Raji (cell line): ENCODE measurements around the gene PLP1.

Source experiments
- POLR2A ChIP-seq: IDR thresholded peaks from 2 replicates; pipeline ENCODE4 v1.6.1; 2011; ENCODE audit warnings: low read depth, low read length, control low read depth; ENCODE audit not compliant: insufficient read depth

The PLP1 gene

GRCh38 chrX:103779141-103779789, 2.6 kb downstream of the PLP1 start:
- no peak for TF ChIP-seq POLR2A

- TF ChIP-seq POLR2A, result no peak
These were observed 3.9 kb downstream of the PLP1 start for GRCh38 chrX:103780336-103781061.

GRCh38 chrX:103781062-103781402, 4.4 kb downstream of the PLP1 start:
- TF ChIP-seq POLR2A, result no peak

- no peak for TF ChIP-seq POLR2A
These were observed 5.1 kb downstream of the PLP1 start for GRCh38 chrX:103781706-103782105.

- no peak for TF ChIP-seq POLR2A
These were observed 6.0 kb downstream of the PLP1 start for GRCh38 chrX:103782640-103783039.

GRCh38 chrX:103783196-103783595, 6.6 kb downstream of the PLP1 start:
- no peak for TF ChIP-seq POLR2A

- no peak for TF ChIP-seq POLR2A
These were observed 7.3 kb downstream of the PLP1 start for GRCh38 chrX:103783971-103784370.

GRCh38 chrX:103789004-103789403, 12.4 kb downstream of the PLP1 start:
- no peak for TF ChIP-seq POLR2A

- TF ChIP-seq POLR2A, result no peak
These were observed 14.6 kb downstream of the PLP1 start for GRCh38 chrX:103791228-103791627.

GRCh38 chrX:103791826-103792485, 15.3 kb downstream of the PLP1 start:
- no peak for TF ChIP-seq POLR2A

- no peak for TF ChIP-seq POLR2A
These were observed 16.4 kb downstream of the PLP1 start for GRCh38 chrX:103792916-103793544.

GRCh38 chrX:103793545-103793940, 16.9 kb downstream of the PLP1 start:
- TF ChIP-seq POLR2A, result no peak

- TF ChIP-seq POLR2A, result no peak
These were observed 17.5 kb downstream of the PLP1 start for GRCh38 chrX:103794119-103794518.

- TF ChIP-seq POLR2A, result no peak
These were observed 21.1 kb downstream of the PLP1 start for GRCh38 chrX:103797691-103798090.

GRCh38 chrX:103800318-103800717, 23.7 kb downstream of the PLP1 start:
- TF ChIP-seq POLR2A, result no peak

GRCh38 chrX:103805860-103806259, 29.2 kb downstream of the PLP1 start:
- TF ChIP-seq POLR2A, result no peak
